Keratinocyte (primary cell): ENCODE data around the gene TFCP2L1. TPM values are rescaled to one million over a fixed set of nuclear protein-coding genes. Genes with fewer than 3 reads are reported as not detected.
A peak's percentile ranks its signal among the peaks of the same experiment; 100 is the strongest.

Experiments
- DNase-seq: peaks from one replicate; pipeline ENCODE4 v3.0.0-alpha.2; 2011; ENCODE audit warnings: low read depth, missing footprints, low spot score
- FAIRE-seq: peaks from 2 replicates; lab custom pipeline; 2011; peaks lifted over from hg19 to GRCh38; lab: Jason Lieb, UNC
- H2AFZ ChIP-seq: 2 replicates; pipeline ENCODE4 v1.6.0; 2012; ENCODE audit warnings: low read length, control low read depth, inconsistent platforms; ENCODE audit not compliant: control insufficient read depth
- H3K27ac ChIP-seq: 2 replicates; pipeline ENCODE4 v1.5.1; 2011; ENCODE audit warnings: low read length; ENCODE audit not compliant: control insufficient read depth, insufficient read depth
- H3K27me3 ChIP-seq: 3 replicates; pipeline ENCODE4 v1.6.0; 2011; ENCODE audit warnings: low read length; ENCODE audit not compliant: control insufficient read depth, insufficient read depth; ENCODE audit errors: extremely low read depth
- H3K36me3 ChIP-seq, 2 experiments: 2 replicates in 1 of 2; 3 replicates in 1 of 2; pipeline ENCODE4 v1.5.1; 2011; ENCODE audit warnings: low read length in 2 of 2, mild to moderate bottlenecking in 1 of 2; ENCODE audit not compliant: control insufficient read depth in 2 of 2, insufficient read depth in 2 of 2; ENCODE audit errors: extremely low read depth in 1 of 2
- H3K4me1 ChIP-seq: 3 replicates; pipeline ENCODE4 v1.5.1; 2011; ENCODE audit warnings: low read length; ENCODE audit not compliant: control insufficient read depth, insufficient read depth; ENCODE audit errors: extremely low read depth
- H3K4me2 ChIP-seq: 3 replicates; pipeline ENCODE4 v1.6.0; 2011; ENCODE audit warnings: low read depth, low read length; ENCODE audit not compliant: control insufficient read depth, insufficient read depth; ENCODE audit errors: extremely low read depth
- H3K4me3 ChIP-seq, 3 experiments: fragments of 200-600 bp in 1 of 3; sonication (generic) in 1 of 3; 2 replicates in 2 of 3; 3 replicates in 1 of 3; pipeline ENCODE4 v1.5.1; 2011 to 2016; ENCODE audit warnings: low read length in 3 of 3, mild to moderate bottlenecking in 3 of 3, control low read depth in 2 of 3, inconsistent platforms in 1 of 3, low read depth in 1 of 3, mixed read lengths in 1 of 3, mixed run types in 1 of 3, moderate library complexity in 1 of 3; ENCODE audit not compliant: control insufficient read depth in 2 of 3, insufficient read depth in 2 of 3; ENCODE audit errors: extremely low read depth in 1 of 3
- H3K79me2 ChIP-seq: 2 replicates; pipeline ENCODE4 v1.6.0; 2012; ENCODE audit warnings: low read length; ENCODE audit not compliant: control insufficient read depth, insufficient read depth
- H3K9ac ChIP-seq: 3 replicates; pipeline ENCODE4 v1.6.0; 2011; ENCODE audit warnings: low read length; ENCODE audit not compliant: control insufficient read depth, insufficient read depth; ENCODE audit errors: extremely low read depth
- H3K9me1 ChIP-seq: 3 replicates; pipeline ENCODE4 v1.6.0; 2011; ENCODE audit warnings: low read length; ENCODE audit not compliant: control insufficient read depth, insufficient read depth; ENCODE audit errors: extremely low read depth
- H3K9me3 ChIP-seq: 2 replicates; pipeline ENCODE4 v1.5.1; 2012; ENCODE audit warnings: low read depth, low read length; ENCODE audit not compliant: control insufficient read depth
- H4K20me1 ChIP-seq: 3 replicates; pipeline ENCODE4 v1.6.0; 2011; ENCODE audit warnings: low read length; ENCODE audit not compliant: control insufficient read depth, insufficient read depth; ENCODE audit errors: extremely low read depth
- CTCF ChIP-seq, 3 experiments: IDR thresholded peaks in 1 of 3; conservative IDR thresholded peaks in 1 of 3; optimal IDR thresholded peaks in 1 of 3; 2 replicates in 2 of 3; 3 replicates in 1 of 3; pipeline versions ENCODE3 to v1.5.1; 2011; ENCODE audit warnings: low read length in 3 of 3, mild to moderate bottlenecking in 3 of 3, moderate library complexity in 2 of 3, control low read depth in 1 of 3, inconsistent platforms in 1 of 3; ENCODE audit not compliant: insufficient read depth in 2 of 3; ENCODE audit errors: extremely low read depth in 1 of 3
- EZH2 ChIP-seq: IDR thresholded peaks from one replicate; pipeline ENCODE4 v1.6.1; 2012; ENCODE audit warnings: inconsistent platforms, mild to moderate bottlenecking, low read length, moderate library complexity
- dilution Hi-C: fragments of 300-500 bp; cut with MboI; formaldehyde crosslinking; loops from one replicate; pipeline ENCODE4 v1.7.0; 2020; ENCODE audit warnings: low sequenced_read_pairs; ENCODE audit not compliant: extremely low pct_ligation_motif_present
- polyA plus RNA-seq, 5 experiments: library from polyadenylated mRNA; depleted of rRNA in 3 of 5; stranded (reverse) in 3 of 5; stranded (forward) in 1 of 5; unstranded in 1 of 5; fragments of >200 nt; gene quantifications; 1 replicate in 1 of 5; 2 replicates in 3 of 5; 3 replicates in 1 of 5; pipeline versions ENCODE4 v1.2.1 to v1.2.3, GENCODE V29; 2011 to 2012; ENCODE audit warnings: missing spikeins in 2 of 5, low read depth in 1 of 5, low replicate concordance in 1 of 5

TFCP2L1 gene
- polyA plus RNA-seq, 1 donor (not counting 4 experiments of a cell fraction or from before 2014, with no cell fraction given): 29.4 TPM

- FAIRE-seq (no peak), DNase-seq (no peak)
- Histone ChIP-seq H2AFZ (no peak overlapping the region), H3K27me3 (no peaks in the 10 kb centered on the region), H3K4me3 (no peak overlapping the region), H3K9me3 (no peaks in the 10 kb centered on the region), H4K20me1 (no peaks in the 10 kb centered on the region), H3K4me1 (no peaks in the 10 kb centered on the region), H3K79me2 (peaks cover 49% of the 10 kb centered on the region), H3K36me3 (no peaks in the 10 kb centered on the region), H3K4me2 (no peak overlapping the region), H3K9me1 (no peaks in the 10 kb centered on the region), H3K27ac (no peak overlapping the region), H3K9ac (no peak overlapping the region)
- peak in 1 of 3 experiments; percentile 20 for TF ChIP-seq CTCF (optimal IDR thresholded peaks at IDR 0.05 in 1 of 3, IDR thresholded peaks at IDR 0.05 in 1 of 3, conservative IDR thresholded peaks at IDR 0.05 in 1 of 3; ENCODE audit: extremely low read depth in 1 of 3, insufficient read depth in 2 of 3, low read length in 3 of 3)
- TF ChIP-seq EZH2: no peak
- dilution Hi-C loops: no loop called here
These were observed 20.8 kb downstream of the TFCP2L1 start for GRCh38 chr2:121263996-121264715.

- dilution Hi-C loops: no loop called here
- no peak overlapping the region for H2AFZ ChIP-seq
- no peaks in the 10 kb centered on the region for H3K27me3 ChIP-seq
- H3K4me3 ChIP-seq: no peak overlapping the region
- DNase-seq: no peak
- H3K27ac ChIP-seq: no peak overlapping the region
- peaks cover 57% of the 10 kb centered on the region for H3K79me2 ChIP-seq
- no peak for FAIRE-seq
- TF ChIP-seq CTCF (optimal IDR thresholded peaks at IDR 0.05 in 1 of 3, IDR thresholded peaks at IDR 0.05 in 1 of 3, conservative IDR thresholded peaks at IDR 0.05 in 1 of 3; ENCODE audit: extremely low read depth in 1 of 3, insufficient read depth in 2 of 3, low read length in 3 of 3) (no peak), EZH2 (no peak)
- no peaks in the 10 kb centered on the region for H3K9me3 ChIP-seq
- H3K9me1 ChIP-seq: no peaks in the 10 kb centered on the region
- H4K20me1 ChIP-seq: no peaks in the 10 kb centered on the region
- no peaks in the 10 kb centered on the region for H3K36me3 ChIP-seq
- H3K4me2 ChIP-seq: no peak overlapping the region
- H3K4me1 ChIP-seq: peaks cover 2% of the 10 kb centered on the region
- no peak overlapping the region for H3K9ac ChIP-seq
These were observed 24.4 kb downstream of the TFCP2L1 start for GRCh38 chr2:121260370-121261154.
